GM18498 (cell line): ENCODE measurements around the gene UBE3B.

Experiments used
- ATAC-seq: cut with Tn5 transposase; IDR thresholded peaks from one replicate; pipeline ENCODE4 v1.9.1; 2021; ENCODE audit warnings: mild to moderate bottlenecking, moderate library complexity; ENCODE audit not compliant: unreplicated experiment

The UBE3B gene

DNA sequence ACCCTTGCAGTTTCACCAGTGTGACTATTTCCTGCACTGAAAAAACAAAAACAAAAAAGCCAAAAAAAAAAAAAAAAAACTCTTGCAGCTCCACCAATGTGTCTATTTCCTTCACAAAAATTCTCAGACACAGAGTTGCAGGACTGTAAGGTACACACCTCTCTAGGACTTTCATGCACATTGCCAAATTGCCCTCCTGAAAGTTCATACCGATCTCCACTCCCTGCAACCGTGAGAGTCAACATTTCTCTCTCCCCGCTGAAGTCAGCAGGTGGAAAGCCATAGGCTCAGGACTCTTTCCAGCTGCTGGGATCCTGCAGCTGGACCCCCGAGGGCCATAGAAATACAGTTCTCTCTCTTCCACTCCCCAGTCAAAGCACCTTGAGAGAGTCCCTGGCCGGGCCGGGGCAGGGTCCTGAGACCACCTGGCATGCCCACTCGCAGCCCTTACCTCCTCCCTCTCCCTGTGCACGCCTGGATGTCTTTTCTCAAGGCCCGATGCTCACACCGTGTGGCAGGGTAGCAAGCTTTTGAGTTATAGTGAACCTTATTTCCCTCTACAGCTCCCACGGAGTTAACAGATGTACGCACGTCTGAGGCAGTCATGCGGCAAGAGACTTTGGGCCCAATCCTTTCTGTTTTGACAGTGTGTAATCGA lies 72.3 kb downstream of the UBE3B start:
- no peak for ATAC-seq

DNA sequence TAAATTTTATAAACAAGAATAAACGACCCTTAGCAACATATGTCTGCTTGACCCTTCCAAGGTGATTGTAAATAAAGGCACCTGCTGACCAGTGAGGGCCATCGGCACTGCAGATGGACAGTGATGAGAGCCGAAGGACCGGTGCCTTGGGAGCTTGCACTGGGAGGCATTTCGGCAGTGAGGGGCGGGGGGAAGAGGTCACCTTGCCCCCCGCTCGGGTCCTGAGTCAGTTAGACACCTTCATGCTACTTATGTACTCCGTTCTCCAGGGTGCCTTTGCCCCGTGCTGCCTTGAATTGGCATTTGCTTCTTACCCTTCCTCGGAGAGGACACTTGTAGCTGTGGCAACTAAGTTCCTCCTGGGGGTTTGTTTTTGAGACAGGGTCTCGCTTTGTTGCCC lies 72.8 kb downstream of the UBE3B start:
- ATAC-seq: no peak

- ATAC-seq: no peak
Observed at GRCh38 chr12:109551108-109551507, 73.7 kb downstream of the UBE3B start.

DNA sequence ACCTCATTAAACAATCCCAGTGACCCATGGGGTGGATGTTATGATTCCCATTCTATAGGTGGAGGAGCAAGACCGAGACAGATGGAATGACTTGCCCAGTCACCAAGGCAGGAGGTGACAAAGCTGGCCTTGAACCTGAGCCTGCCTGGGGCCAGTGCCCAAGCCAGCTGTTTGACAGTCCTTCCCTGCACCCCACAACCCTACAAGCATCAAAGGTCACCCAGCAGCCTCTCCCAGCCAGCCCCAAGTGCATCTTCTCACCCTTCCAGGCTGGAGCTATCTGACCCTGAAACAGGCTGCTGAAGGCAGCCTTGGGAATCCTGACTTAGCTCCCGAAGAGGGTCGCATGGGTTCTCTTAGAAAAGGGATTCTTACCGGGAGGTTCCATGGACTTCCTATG lies 75.5 kb downstream of the UBE3B start:
- ATAC-seq: no peak

GRCh38 chr12:109553483-109553882 lies 76.0 kb downstream of the UBE3B start:
- ATAC-seq: no peak

- no peak for ATAC-seq
Observed at GRCh38 chr12:109553906-109554500, 76.6 kb downstream of the UBE3B start.

DNA sequence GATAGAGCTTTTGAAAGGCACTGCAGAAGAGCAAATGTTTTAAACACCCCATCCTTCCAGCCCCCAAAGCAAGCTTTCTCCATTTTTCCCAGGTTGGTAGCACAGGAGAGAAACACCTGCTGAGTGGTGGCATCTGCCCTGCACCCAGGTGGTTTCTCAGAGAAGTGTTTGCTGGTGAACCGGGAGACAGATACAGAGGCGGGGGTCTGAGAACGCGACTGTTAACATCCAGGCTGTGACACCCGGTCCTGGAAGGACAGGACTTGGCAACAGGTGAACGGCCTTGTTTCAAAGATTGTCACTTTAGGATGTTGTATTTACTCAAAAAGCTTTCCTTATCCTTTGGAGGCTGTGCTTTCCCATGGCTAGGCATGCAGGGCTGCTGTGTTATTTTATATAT lies 77.3 kb downstream of the UBE3B start:
- no peak for ATAC-seq

GRCh38 chr12:109555431-109556315 lies 78.2 kb downstream of the UBE3B start:
- no peak for ATAC-seq

DNA sequence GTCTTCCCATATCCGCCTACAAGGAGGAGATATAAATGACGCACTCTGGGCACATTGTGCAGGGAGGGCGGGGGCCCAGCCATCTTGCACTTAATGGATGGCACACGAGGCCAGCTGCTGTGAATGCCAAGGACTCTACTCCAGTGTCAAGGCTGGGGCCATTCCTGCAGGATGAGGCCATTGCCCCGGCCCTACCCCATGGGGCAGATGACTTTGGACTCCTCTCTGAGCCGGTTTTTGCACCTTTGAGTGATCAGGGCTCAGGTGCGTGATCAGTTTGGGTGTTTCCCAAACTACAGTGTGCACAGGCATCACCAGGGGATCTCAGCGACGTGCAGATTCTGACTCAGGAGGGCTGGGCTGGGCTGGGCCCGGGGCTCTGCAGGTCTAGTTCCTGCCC lies 79.8 kb downstream of the UBE3B start:
- ATAC-seq: no peak

DNA sequence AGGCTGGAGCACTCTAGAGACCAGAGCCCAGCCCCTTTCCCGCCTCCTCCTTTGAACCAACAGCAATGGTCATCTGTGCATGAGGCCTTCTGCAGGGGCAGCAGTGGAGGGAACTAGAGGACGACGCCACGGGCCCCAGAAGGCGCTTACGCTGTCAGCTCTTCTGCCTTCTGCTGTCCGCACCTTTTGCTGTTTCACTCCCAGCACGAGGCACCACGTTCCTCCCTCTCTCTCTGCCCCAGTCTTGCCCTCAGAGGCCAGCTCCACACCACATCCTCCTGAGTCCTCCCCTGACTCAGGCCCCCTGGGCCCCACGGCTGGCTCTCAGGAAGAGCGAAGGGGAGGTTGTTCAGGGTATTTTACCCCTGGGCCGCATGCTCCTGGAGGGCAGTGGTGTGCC lies 80.4 kb downstream of the UBE3B start:
- no peak for ATAC-seq

- ATAC-seq: no peak
Observed at GRCh38 chr12:109558374-109559199, 81.2 kb downstream of the UBE3B start.

DNA sequence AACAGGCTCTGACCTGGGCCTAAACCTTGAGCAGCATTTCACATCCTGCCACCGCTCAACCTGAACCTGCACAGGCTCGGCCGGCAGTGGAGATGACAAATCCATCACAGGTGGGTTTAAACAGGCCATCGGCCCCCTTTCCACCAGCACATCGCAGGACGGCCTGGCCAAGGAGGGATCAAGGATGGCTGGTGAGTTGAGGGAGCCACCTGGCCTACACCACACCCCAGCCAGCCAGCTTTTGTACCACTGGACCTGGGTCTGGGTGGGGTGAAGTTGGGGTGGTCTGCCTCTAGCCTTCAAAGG lies 81.7 kb downstream of the UBE3B start:
- no peak for ATAC-seq

GRCh38 chr12:109559601-109560000 lies 82.2 kb downstream of the UBE3B start:
- no peak for ATAC-seq

GRCh38 chr12:109560867-109561710 lies 83.7 kb downstream of the UBE3B start:
- ATAC-seq: no peak

GRCh38 chr12:109561711-109562030 lies 84.2 kb downstream of the UBE3B start:
- ATAC-seq: no peak

DNA sequence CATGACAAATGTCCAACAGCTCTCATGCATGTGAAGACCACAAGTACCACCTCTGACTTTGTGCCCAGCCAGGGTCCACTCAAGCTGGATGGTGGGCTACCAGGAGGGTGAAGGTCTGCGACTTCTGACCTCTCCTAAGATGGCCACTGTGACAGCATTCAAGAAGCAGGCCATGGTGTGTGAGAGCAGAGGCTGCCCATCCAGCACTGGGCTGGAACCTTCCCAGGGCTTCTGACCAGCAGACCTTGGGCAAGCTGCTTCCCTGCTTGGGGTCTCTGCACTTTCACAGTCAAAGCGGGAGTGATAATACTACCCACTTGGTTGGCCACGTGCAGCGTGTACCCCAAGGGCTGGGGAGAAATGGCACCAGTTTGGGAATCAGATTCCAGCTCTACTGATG lies 85.4 kb downstream of the UBE3B start:
- no peak for ATAC-seq

DNA sequence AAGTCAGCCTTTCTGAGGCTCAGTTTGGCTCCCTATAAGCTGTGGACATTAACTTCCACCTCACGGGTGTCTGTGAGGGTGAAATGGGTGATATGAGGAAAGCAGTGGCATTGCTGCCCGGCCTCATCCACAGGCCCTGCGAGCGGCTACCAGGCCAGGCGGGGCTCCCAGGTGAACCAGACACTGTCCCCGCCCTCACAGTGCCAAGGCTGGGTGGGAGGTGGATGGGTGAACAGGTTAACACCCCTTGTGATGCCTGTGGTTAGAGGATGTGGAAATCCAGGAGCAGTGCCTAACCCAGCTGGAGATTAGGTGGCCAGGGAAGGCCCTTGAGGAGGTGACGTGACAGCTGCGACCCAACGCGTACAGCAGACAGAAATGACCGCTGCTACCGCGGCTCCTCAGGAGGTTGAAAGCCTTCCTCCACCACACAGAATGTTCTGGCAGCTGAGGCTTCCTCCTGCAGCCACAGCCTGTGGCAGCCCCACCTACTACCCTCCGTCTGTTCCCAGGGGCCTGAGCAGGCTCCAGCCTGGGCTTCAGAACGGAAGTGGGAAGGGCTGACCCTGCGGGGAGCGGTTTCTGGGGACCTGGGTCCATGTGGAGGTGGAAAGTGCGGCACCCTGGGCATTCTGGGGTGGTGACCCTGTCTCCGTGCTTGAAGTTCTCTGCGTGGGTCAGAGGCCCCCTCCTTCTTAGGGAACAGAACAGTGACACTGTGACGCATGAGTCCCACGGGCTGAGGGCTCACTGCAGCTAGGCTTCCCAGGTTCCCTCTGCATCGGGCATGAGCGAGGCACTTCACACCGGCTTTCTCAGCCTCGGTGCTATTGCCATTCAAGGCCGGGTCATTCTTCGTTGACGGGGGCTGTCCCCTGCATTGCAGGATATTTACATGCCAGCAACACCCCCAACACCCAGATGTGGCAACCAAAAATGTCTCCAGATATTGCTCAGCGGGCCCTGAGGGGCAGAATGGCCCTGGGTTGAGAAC lies 86.2 kb downstream of the UBE3B start:
- no peak for ATAC-seq

- no peak for ATAC-seq
Observed at GRCh38 chr12:109566424-109566823, 89.0 kb downstream of the UBE3B start.

- ATAC-seq: no peak
Observed at GRCh38 chr12:109567296-109567695, 89.9 kb downstream of the UBE3B start.
